GM11168 (cell line): ENCODE results near the gene AP3S2.
"Not testable (repeated sequence)": the region's sequence is repeated elsewhere in the genome, so short reads cannot be mapped to it uniquely, and the experiment has no call there.

Experiments
- in situ Hi-C: fragments of 300-500 bp; cut with MboI; formaldehyde crosslinking; loops from one replicate; pipeline ENCODE4 v1.12.0; 2022; ENCODE audit warnings: low sequenced_read_pairs; ENCODE audit not compliant: unreplicated experiment

AP3S2 gene

GRCh38 chr15:89904519-89904918 lies 10.7 kb upstream of the AP3S2 start:
- in situ Hi-C loops, result loop anchor here (10.0 kb wide), 1 partner anchor 60 kb away; no protein-coding TSS in a partner anchor

- in situ Hi-C loops, result loop anchor here (10.0 kb wide), 1 partner anchor 61 kb away; no protein-coding TSS in a partner anchor
Measured at GRCh38 chr15:89903858-89904130, 10.0 kb upstream of the AP3S2 start.

GRCh38 chr15:89903015-89903857 lies 9.4 kb upstream of the AP3S2 start:
- in situ Hi-C loops, result loop anchor here (10.0 kb wide), 1 partner anchor 62 kb away; no protein-coding TSS in a partner anchor

DNA sequence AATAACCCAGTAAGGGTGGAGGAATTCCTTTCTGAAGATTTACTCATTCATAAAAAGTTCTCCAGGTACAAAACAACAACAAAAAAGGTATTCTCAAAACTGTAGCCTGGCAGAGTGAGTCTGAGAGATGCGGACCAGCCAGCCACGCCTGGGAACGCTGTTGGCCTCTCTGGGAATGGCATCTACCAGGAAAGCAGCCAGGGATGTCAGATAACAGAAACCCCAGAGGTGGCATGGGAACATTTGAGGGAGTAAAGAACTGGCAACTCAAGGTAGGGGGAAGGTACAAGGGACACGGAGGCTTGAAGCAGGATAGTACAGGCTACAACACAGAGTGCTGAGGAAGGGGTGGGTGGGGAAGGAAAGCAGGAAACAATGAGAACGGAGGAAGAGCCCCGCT lies 7.1 kb upstream of the AP3S2 start:
- in situ Hi-C loops, result loop anchor here (10.0 kb wide), 1 partner anchor 64 kb away; no protein-coding TSS in a partner anchor

DNA sequence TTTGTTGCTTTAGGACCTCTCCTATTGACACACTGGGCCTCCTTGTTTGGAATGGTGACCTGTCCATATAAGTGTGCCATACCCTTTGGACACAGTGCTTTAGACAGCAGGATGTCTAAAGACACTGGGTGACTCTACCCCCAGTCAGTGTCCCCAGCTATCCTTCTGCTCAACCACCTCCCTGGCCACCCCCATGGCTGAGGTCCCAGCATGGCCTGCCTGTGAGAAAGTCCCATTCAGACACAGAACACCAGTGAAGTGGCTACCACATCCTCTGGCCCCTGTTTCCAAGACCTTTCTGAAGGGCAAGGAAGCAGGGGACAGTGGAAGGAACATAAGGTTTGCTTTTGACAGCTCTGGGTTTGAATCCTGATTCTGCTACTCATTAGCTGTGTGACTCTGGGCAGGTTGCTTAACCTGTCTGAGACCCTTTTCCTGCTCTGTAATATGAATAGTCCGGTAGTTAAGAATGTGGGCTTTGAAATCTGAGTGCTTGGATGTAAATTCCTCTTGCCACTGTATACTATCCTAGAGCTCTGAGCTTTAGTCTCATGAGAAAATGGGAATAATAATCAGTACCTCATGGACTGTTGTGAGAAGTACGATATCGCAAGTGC lies 6.3 kb upstream of the AP3S2 start:
- in situ Hi-C loops, result loop anchor here (5.0 to 10.0 kb wide), 2 partner anchors 65 to 172 kb away; no protein-coding TSS in a partner anchor

- in situ Hi-C loops, result loop anchor here (5.0 kb wide), 1 partner anchor 173 kb away; no protein-coding TSS in a partner anchor
Measured at GRCh38 chr15:89899295-89899945, 5.6 kb upstream of the AP3S2 start.

GRCh38 chr15:89898614-89899294 lies 5.0 kb upstream of the AP3S2 start:
- in situ Hi-C loops, result loop anchor here (5.0 kb wide), 1 partner anchor 174 kb away; no protein-coding TSS in a partner anchor

- in situ Hi-C loops, result loop anchor here (5.0 kb wide), 1 partner anchor 174 kb away; no protein-coding TSS in a partner anchor
Measured at GRCh38 chr15:89898146-89898545, 4.4 kb upstream of the AP3S2 start.

DNA sequence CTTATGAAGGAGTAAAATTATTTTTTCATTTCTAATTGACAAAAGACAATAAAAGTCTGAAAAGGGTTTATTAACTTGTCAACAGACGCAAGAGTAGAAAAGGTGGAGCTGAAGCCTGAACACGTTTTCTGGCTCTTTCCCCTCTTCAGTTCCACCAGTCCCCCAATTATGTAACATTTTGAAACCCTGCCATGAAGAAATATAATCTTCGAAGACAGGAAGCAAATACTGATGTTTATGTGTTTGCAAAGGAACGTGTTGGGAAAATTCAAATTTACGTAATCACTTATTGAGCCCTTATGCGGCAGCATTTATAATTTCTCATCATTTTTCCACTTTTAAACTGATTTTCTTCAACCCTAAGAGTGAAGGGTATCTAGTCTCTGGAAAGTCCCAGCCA lies 767 bp downstream of the AP3S2 start:
- in situ Hi-C loops, result no loop called here

DNA sequence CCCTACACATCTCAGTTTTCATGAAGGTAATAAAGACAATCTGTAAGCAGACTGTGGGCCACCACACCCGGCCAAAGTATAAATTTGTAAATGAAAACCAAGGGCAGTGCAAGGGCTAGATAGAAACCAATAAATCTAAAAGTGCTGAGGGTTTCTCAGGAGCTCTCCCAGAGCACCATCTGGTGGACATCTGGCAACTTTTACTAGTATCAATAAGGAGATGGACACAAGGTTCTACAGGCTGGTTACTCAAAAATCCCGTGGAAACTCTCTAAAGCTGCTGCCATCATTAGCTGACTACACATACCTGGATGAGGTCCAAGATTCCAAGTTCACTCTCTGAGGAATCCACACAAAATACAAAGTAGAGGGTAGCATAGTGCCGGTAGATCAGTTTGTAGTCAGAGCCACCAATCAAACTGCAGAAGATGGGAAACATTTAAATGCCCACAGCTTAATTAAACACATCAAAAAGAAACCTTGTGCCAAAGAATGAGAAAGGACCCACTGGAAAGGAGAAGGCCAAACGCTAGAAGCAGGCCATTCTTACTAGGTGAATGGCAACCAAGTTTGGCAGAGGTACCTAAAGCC lies 5.5 kb downstream of the AP3S2 start:
- in situ Hi-C loops, result no loop called here

DNA sequence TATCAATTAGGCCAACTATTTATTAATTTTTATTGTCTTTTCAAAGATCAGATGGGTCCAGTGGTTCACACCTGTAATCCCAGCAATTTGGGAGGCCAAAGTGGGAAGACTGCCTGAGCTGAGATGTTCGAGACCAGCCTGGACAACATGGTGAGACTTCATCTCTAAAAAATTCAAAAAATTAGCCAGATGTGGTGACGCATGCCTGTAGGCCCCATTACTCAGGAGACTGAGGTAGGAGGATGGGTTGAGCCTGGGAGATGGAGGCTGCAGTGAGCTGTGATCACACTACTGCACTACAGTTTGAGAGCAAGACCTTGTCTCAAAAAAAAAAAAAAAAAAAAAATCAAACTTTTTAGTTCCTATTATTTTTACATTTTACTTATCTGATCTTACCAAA lies 8.2 kb downstream of the AP3S2 start:
- in situ Hi-C loops, result no loop called here

GRCh38 chr15:89885179-89885578 lies 8.6 kb downstream of the AP3S2 start:
- in situ Hi-C loops, result not testable (repeated sequence)

- in situ Hi-C loops, result no loop called here
Measured at GRCh38 chr15:89883518-89883917, 10.3 kb downstream of the AP3S2 start.

GRCh38 chr15:89880727-89881126 lies 13.1 kb downstream of the AP3S2 start:
- in situ Hi-C loops, result no loop called here

- in situ Hi-C loops, result no loop called here
Measured at GRCh38 chr15:89878323-89878722, 15.5 kb downstream of the AP3S2 start.

DNA sequence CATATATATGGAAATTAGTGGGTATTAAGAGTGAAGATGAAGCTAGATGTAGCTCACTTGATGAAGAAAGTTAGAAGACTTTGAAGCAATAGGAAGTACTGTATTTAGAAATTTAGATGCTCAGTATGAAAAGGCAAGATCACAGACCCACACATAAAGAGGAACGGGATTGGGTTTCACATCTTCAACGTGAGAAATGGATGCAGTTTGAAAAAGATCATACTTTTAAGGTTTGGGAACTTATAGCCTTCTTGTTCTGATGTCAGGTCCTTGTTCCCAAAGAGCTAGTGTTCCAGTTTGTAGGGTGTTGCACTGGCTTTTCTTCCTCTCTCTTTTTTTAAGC lies 16.7 kb downstream of the AP3S2 start:
- in situ Hi-C loops, result no loop called here

- in situ Hi-C loops, result no loop called here
Measured at GRCh38 chr15:89876396-89877082, 17.3 kb downstream of the AP3S2 start.

DNA sequence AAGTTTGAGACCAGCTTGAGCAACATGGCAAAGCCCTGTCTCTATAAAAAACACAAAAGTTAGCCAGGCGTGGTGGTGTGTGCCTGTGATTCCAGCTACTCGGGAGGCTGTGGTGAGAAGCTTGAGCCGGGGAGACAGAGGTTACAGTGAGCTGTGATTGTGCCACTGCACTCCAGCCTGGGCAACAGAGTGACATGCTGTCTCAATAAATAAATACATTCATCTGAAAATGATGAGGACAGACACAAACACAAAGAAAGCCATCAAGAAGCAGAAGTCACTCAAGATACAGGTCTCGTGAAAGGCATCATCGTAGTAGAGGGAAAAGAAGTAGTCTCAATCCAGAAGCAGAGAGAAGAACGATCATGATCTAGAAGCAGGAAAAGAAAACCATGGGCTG lies 18.1 kb downstream of the AP3S2 start:
- in situ Hi-C loops, result no loop called here

GRCh38 chr15:89874926-89875564 lies 18.7 kb downstream of the AP3S2 start:
- in situ Hi-C loops, result loop anchor here (5.0 kb wide), 1 partner anchor 123 kb away; the partner anchor contains the start of gene MESP1
